NT2/D1 (cell line): Measurements from ENCODE around the gene PCARE.

Experiments used
- YY1 ChIP-seq: IDR thresholded peaks from 2 replicates; pipeline ENCODE4 v1.6.1; 2011; ENCODE audit not compliant: insufficient read length, insufficient read depth
- ZNF274 ChIP-seq: IDR thresholded peaks from 2 replicates; pipeline ENCODE4 v1.6.1; 2011; ENCODE audit warnings: mild to moderate bottlenecking, low read depth, low read length

DNA sequence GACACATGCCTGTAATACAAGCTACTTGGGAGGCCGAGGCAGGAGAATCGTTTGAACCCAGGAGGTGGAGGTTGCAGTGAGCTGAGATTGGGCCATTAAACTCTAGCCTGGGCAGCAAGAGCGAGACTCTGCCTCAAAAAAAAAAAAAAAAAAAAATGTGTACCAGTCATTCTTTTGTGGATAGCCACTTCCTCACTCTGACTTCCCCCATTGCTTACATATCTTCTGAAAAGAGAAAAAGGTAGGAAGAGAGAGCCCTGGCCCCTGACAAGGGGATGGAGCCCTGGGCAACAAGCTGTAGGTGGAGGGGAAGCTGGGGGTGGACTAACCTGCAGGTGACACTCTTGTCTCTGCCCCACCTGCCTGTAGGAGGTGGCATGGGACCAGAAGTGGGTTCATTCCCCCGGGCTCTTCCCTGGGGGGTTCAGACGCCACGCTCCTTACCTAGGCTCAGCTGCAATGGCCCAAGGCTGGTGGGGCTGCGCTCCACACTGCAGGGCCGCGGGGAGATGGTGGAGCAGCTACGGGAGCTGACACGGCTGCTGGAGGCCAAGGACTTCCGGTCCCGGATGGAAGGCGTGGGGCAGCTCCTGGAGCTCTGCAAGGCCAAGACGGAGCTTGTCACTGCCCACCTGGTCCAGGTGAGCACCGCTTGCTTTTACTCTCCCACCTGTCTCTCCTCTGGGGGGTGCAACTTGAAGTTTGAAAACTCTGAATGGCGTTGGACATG, 39.1 kb downstream of the PCARE start:
- TF ChIP-seq YY1 (no peak), ZNF274 (no peak)
